GM12891 (cell line): ENCODE results near the gene CASP7.

Source experiments
- POLR2A ChIP-seq: IDR thresholded peaks from 2 replicates; pipeline ENCODE4 v1.6.1; 2011; ENCODE audit warnings: low read depth, low read length, control low read depth
- POLR2AphosphoS5 ChIP-seq: IDR thresholded peaks from 2 replicates; pipeline ENCODE4 v1.6.1; 2011; ENCODE audit warnings: low read depth, low read length, control low read depth
- TAF1 ChIP-seq: IDR thresholded peaks from 2 replicates; pipeline ENCODE4 v1.6.1; 2011; ENCODE audit warnings: low read depth, low read length, control low read depth

GRCh38 chr10:113756940-113757543 is 77.3 kb downstream of the CASP7 start:
- no peak for TF ChIP-seq POLR2A
- TF ChIP-seq POLR2AphosphoS5 = no peak
- TF ChIP-seq TAF1 = no peak
